HCT116 (cell line): ENCODE measurements around the gene GTF3C1.

Experiments used
- EGR1 ChIP-seq: IDR thresholded peaks from 2 replicates; pipeline ENCODE4 v1.6.1; 2012; ENCODE audit warnings: low read depth
- EZH2 ChIP-seq: fragments of 200-600 bp; sonication (generic); IDR thresholded peaks from 2 replicates; pipeline ENCODE4 v1.6.1; 2017; ENCODE audit warnings: antibody characterized with exemption, mixed run types
- EZH2phosphoT487 ChIP-seq: fragments of 200-600 bp; IDR thresholded peaks from 2 replicates; pipeline ENCODE4 v1.6.1; 2018; ENCODE audit warnings: antibody characterized with exemption, borderline replicate concordance
- FOSL1 ChIP-seq: IDR thresholded peaks from 2 replicates; pipeline ENCODE4 v1.6.1; 2012; ENCODE audit warnings: low read depth
- JUND ChIP-seq: IDR thresholded peaks from 2 replicates; pipeline ENCODE4 v1.6.1; 2012
- POLR2A ChIP-seq: IDR thresholded peaks from 2 replicates; pipeline ENCODE4 v1.7.0; 2011; ENCODE audit warnings: borderline replicate concordance; ENCODE audit not compliant: insufficient read depth, insufficient read length; ENCODE audit errors: extremely low read depth
- POLR2AphosphoS5 ChIP-seq: IDR thresholded peaks from 2 replicates; pipeline ENCODE4 v1.6.1; 2011; ENCODE audit warnings: mild to moderate bottlenecking, low read depth, low read length, moderate library complexity
- RAD21 ChIP-seq: IDR thresholded peaks from 2 replicates; pipeline ENCODE4 v1.6.1; 2012; ENCODE audit warnings: low read depth, mild to moderate bottlenecking
- SIN3A ChIP-seq: IDR thresholded peaks from 2 replicates; pipeline ENCODE4 v1.6.1; 2012; ENCODE audit warnings: low read depth
- TF ChIP-seq, protein P1 (sequence below), 3 experiments: fragments of 200-600 bp in 1 of 3; sonication (generic) in 1 of 3; IDR thresholded peaks in 2 of 3; conservative IDR thresholded peaks in 1 of 3; 2 replicates each; pipeline ENCODE4 v1.5.1; 2012 to 2017; ENCODE audit warnings: low read depth in 2 of 3, low read length in 2 of 3, antibody characterized with exemption in 1 of 3, borderline replicate concordance in 1 of 3, control low read depth in 1 of 3, mild to moderate bottlenecking in 1 of 3, mixed read lengths in 1 of 3, mixed run types in 1 of 3, moderate library complexity in 1 of 3; ENCODE audit not compliant: insufficient read depth in 1 of 3

DNA sequence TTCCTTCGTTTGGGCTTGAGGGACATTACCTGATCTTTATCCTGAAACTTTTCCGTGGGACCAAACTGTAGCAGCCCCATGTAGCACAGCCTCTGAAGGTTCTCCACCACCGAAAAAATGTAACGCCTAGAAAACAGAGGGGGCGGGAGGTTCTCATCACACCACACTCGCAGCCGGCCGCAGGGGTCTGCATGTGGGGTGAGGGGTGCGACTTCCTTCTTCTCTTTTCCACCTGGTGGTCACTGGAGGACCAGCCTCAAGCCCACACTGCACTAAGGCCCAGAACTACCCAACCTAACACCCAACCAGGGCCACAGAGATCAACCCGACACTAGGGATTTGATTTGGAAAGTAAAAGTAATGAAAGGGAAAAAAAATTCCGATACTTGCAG lies 57.1 kb downstream of the GTF3C1 start:
- TF ChIP-seq, protein P1, sequence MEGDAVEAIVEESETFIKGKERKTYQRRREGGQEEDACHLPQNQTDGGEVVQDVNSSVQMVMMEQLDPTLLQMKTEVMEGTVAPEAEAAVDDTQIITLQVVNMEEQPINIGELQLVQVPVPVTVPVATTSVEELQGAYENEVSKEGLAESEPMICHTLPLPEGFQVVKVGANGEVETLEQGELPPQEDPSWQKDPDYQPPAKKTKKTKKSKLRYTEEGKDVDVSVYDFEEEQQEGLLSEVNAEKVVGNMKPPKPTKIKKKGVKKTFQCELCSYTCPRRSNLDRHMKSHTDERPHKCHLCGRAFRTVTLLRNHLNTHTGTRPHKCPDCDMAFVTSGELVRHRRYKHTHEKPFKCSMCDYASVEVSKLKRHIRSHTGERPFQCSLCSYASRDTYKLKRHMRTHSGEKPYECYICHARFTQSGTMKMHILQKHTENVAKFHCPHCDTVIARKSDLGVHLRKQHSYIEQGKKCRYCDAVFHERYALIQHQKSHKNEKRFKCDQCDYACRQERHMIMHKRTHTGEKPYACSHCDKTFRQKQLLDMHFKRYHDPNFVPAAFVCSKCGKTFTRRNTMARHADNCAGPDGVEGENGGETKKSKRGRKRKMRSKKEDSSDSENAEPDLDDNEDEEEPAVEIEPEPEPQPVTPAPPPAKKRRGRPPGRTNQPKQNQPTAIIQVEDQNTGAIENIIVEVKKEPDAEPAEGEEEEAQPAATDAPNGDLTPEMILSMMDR (IDR thresholded peaks at IDR 0.05 in 2 of 3, conservative IDR thresholded peaks at IDR 0.05 in 1 of 3; ENCODE audit: borderline replicate concordance in 1 of 3, insufficient read depth in 1 of 3, low read depth in 2 of 3, low read length in 2 of 3) = no peak
- no peak for TF ChIP-seq POLR2A
- no peak for TF ChIP-seq SIN3A
- no peak for TF ChIP-seq EZH2
- no peak for TF ChIP-seq EGR1
- TF ChIP-seq EZH2phosphoT487 = no peak
- TF ChIP-seq POLR2AphosphoS5 = no peak
- no peak for TF ChIP-seq FOSL1
- TF ChIP-seq JUND = no peak
- TF ChIP-seq RAD21 = no peak
